Limb (tissue), 2 donors: ENCODE data around the gene RCOR1.
A peak's percentile ranks its signal among the peaks of the same experiment; 100 is the strongest.
"Not testable (repeated sequence)": the region's sequence is repeated elsewhere in the genome, so short reads cannot be mapped to it uniquely, and the experiment has no call there.

ENCODE experiments used
- DNase-seq, 2 donors: peaks; one replicate each; pipeline ENCODE4 v3.0.0-alpha.2; 2016; ENCODE audit errors: extremely low spot score in 2 of 2

RCOR1 gene

DNA sequence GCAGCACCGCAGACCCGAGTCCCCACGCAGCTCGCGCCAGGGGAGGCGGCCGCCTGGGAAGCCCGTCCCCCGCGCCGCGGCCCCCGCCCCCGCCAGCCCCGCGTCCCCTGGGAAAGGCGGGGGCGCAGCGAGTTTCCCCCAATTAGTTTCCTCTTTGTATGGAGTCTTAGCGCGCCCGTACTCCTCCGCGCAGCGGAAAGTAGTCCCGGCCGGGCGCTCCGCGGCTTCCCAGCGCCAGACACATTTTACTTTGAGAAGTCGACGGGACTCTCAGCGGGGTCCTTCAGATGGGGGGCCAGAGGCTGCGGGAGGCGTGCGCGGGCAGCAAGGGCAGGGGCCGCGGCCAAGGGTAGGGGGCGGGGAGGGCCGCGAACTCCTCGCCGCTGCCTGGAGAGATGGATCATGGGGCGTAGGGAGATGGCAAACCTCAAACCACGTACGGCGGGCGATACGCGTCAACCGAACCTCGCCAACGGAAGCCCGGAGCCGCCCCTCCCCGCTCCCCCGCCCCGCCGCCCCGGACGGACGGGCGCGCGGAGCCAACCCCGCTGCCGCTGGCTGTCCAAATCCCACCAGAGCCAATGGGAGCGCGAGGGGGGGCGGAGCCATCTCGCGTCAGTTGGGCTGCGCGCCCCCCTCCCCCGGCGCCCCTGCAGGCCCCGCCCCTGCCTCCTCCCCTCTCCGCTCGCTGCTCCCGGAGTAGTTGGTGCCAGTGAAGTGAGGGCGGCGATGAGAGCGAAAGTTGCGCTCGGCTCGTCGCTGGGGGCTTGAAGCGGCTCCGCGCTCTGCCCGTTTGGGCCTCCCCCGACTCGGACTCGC lies at the start of gene RCOR1:
Gene RCOR1 (plus strand): TSS at position 706 of the 819 bp plus-strand sequence. CDS start 238 bp downstream, outside the sequence.
- peak; percentile 97 to 100 for DNase-seq

DNA sequence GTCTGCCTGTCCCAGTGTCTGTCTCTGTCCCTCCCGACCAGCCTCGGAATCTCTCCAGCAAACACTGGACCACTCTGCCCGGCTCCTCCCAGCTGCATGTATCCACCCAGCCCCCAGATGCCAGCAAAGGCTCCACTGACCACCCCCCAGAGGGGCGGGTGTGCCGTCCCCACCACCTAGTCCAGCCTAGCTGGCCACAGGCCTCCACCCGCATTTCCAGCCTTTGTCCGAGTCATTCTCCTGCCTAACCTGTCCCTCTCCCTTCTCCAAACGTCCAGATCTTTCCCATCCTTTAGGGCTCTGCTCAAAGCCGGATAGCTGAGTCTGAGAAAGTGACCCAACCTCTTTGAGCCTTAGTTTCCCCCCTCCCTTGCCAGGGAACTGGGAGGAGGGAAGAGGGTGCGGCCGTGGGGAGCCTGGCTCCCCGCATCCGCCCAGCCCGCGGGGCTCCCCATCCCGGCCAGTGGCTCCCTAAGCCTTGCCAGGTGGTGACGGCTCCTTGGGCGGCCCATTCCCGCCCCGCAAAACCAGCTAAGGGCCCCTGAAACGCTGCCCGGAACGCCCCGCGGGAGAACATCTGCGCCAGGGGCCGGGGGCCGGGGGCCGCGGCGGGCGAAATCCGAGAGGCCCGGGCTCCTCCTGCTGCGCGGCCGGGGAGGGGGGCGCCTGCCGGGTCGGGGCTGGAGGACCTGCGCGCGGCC lies 48.3 kb upstream of the RCOR1 start:
- peak; percentile 59 to 81 for DNase-seq

- DNase-seq = peak in 1 of 2 donors; percentile 65
These were observed 47.5 kb upstream of the RCOR1 start for GRCh38 chr14:102544747-102545460.

- DNase-seq = peak; percentile 47 to 70
These were observed 46.8 kb upstream of the RCOR1 start for GRCh38 chr14:102545461-102546265.

DNA sequence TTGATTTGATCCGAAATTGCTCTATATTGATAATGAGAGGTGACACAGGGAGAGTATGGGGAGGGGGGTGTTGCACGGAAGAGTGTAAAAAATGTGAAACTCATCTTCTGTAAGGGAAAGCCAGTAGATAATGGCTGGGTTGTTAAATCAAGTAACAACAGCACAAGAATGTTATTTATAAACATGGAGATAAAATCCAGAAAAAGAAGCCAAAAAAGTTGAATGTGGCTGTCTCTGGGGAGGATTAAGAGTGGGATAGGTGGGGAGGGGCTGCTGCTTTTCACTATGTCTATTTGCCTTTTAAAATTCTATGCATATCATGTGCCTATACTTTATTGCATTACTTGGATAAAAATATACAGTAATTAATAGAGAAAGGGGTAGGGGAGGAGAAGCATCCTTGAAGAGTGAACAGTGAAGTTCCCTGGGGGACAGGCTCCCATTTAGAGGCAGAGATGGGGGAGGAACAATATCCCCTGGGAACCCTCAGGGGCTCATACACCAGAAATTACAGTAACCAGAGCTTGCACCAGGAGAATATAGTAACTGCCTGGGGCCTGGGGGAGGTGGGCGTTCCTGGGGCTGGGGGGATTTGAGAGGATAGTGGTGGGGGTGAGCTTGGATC lies 43.7 kb upstream of the RCOR1 start:
- DNase-seq = no peak

DNA sequence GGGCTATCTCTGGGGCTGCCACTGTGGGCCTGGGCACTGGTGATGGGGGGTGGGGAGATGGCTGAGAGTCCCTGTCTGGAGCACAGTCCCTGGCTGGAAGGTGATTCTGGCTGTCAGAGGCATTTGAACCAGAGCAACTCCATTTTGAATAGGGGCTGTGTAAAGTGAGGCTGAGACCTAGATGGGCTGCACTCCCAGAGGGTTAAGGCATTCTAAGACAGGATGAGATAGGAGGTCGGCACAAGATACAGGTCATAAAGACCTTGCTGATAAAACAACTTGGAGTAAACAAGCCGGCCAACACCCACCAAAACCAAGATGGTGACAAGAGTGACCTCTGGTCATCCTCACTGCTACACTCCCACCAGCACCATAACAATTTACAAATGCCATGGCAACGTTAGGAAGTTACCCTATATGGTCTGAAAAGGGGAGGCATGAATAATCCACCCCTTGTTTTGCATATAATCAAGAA lies 41.5 kb upstream of the RCOR1 start:
- not testable (repeated sequence) for DNase-seq

- no peak for DNase-seq
These were observed 40.3 kb upstream of the RCOR1 start for GRCh38 chr14:102551995-102552705.

- DNase-seq = peak in 1 of 2 donors; percentile 70
These were observed 37.3 kb upstream of the RCOR1 start for GRCh38 chr14:102554821-102555819.

GRCh38 chr14:102556098-102556677 lies 36.3 kb upstream of the RCOR1 start:
- DNase-seq = no peak

DNA sequence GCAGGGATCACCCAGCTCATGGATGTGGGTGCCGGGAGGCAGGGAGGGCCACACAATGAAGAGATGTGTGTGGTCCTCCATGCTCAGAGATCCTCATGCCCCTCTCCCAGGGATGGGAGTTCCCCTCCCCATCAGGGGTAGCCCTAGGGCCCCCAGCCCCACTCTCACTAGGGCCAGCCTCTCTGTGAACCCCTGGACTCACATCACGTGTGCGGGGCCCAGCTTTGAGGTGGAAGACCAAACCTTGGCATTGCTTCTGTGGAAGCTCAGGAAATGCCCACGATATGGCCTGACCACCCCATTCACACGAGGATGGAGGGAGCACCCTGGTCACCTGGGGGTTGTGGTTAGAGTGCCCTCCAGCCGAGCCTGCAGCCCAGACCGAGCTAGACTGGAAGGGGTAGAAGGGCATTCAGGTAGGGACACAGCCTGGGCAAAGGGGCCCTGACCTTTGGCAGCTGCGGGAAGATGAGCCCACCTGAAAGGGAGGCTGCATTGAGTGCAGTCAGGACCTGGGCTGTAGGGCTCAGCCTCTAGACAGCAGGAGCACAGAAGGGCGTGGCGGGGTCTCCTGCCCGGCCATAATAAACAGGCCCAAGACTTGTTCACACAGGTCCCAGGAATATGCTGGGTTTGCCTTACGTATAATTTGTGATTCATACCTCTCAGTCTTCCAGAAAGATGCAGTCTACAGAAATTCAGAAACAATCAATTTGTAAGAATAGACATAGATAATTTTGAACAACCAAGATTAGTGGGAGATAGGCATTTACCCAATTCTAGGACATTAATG lies 34.8 kb upstream of the RCOR1 start:
- DNase-seq = no peak

DNA sequence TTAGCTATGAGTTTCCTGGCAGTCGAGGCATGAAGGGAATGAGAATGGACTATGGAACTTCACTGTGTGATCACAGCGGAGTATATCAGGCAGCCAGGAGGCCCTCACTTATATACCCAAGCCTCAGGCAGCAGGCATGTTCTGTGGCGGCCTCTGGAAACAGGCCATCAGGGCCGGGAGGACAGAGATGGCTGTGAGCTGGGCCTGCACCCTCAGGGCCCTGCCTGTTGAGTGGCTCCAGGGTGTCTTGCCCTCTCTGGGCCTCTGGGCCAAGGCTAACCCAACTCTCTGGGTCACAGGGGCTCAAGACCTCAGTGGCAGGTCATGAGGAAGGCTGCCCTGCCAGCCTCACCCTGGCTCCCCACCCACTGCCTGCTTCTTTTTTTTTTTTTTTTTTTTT lies 33.9 kb upstream of the RCOR1 start:
- DNase-seq = no peak

DNA sequence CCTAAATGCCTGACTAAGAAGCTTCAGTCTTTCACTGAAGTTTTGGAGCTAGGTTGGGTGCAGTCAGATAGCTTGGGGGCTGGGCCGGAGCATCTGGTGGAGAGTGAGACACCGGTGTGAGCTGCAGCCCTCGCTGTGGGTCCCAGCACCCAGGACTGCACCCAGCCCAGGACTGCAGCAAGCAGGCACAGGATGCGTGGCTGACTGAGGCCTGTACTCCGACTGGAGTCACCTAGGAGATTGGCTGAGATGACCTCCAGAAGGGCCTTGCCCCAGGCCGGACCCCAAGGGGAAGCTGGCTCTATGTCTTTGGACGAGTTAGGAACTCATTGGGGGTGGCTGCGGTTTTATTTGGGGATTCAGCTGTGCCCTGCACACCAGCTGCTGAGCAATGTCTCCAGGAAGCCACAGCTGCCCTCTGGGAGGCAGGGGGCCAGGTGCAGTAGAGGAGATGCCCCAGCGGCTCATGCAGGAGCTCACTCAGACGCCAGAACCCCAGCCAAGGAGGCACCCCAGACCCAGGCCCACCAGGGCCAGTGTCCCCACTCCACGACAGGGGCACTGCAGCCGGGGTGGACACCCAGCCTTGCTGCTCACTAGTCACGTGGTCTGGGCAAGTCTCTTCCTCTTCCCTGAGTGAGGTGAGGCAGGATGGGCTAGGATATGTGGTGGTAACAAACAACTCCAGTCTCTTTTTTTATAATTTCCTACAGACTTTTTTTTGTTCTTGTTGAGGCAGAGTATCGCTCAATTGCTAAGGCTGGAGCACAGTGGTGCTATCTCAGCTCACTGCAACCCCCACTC lies 31.8 kb upstream of the RCOR1 start:
- DNase-seq = no peak

GRCh38 chr14:102565331-102565887 lies 27.0 kb upstream of the RCOR1 start:
- DNase-seq = no peak

DNA sequence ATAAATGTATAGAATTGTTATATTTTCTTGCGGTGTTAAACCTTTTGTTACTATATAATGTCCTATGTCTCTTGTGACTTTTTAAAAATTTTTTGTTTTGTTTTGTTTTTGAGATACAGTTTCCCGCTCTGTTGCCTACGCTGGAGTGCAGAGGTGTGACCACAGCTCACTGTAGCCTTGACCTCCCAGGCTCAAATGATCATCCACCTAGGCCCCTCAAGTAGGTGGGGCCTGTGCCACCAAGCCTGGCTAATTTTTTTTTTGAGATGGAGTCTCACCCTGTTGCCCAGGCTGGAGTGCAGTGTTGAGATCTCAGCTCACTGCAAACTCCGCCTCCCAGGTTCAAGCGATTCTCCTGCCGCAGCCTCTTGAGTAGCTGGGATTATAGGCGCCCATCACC lies 26.5 kb upstream of the RCOR1 start:
- DNase-seq = no peak

GRCh38 chr14:102568115-102568614 lies 24.3 kb upstream of the RCOR1 start:
- no peak for DNase-seq

GRCh38 chr14:102570334-102570995 lies 22.0 kb upstream of the RCOR1 start:
- no peak for DNase-seq
